Measurements from ENCODE around the gene EIPR1.
"Not testable (repeated sequence)": the region's sequence is repeated elsewhere in the genome, so short reads cannot be mapped to it uniquely, and the experiment has no call there.

The EIPR1 gene

GRCh38 chr2:3379339-3379646 is 1.7 kb upstream of the EIPR1 start:
- Histone ChIP-seq H2BK12ac (ENCODE audit: low read length in 2 of 2) (no peak overlapping the region), H3K4me1 (ENCODE audit: control insufficient read depth, insufficient read depth, low read depth, low read length) (peaks cover 14% of the 10 kb centered on the region), H2BK120ac (ENCODE audit: low read depth, low read length) (peak overlapping the region; percentile 67), H2AFZ (ENCODE audit: low read depth, low read length) (peak overlapping the region; percentile 8), H3K36me3 (ENCODE audit: control insufficient read depth in 1 of 2, insufficient read depth in 2 of 2, low read depth in 1 of 2, low read length in 2 of 2) (peaks cover 6 to 26% of the 10 kb centered on the region in 2 experiments), H2BK5ac (ENCODE audit: low read depth, low read length, poor library complexity, severe bottlenecking) (no peak overlapping the region), H3K27ac (ENCODE audit: low read length, poor library complexity, severe bottlenecking) (peak overlapping the region; percentile 71), H3K23ac (ENCODE audit: low read length in 2 of 2) (no peak overlapping the region), H2BK15ac (ENCODE audit: low read depth, poor library complexity, severe bottlenecking) (no peak overlapping the region), H3K4me3 (ENCODE audit: insufficient read depth in 1 of 2, low read depth in 1 of 2, low read length in 2 of 2) (peak overlapping the region; percentile 90 to 98), H3K9me3 (ENCODE audit: control insufficient read depth, low read length) (no peaks in the 10 kb centered on the region), H3K18ac (ENCODE audit: low read depth in 1 of 2, low read length in 2 of 2) (peak overlapping the region; percentile 31 to 66), H3K9ac (ENCODE audit: low read length) (peak overlapping the region; percentile 99), H3K27me3 (ENCODE audit: control insufficient read depth in 1 of 2, insufficient read depth in 1 of 2, low read length in 2 of 2) (no peaks in the 10 kb centered on the region), H3K14ac (ENCODE audit: low read length in 2 of 2) (no peak overlapping the region), H3K4me2 (ENCODE audit: low read length, poor library complexity, severe bottlenecking) (peak overlapping the region; percentile 77), H3K4ac (ENCODE audit: low read depth in 1 of 2, low read length in 2 of 2) (peak overlapping the region in 1 of 2 experiments; percentile 34), H4K8ac (ENCODE audit: low read length) (peak overlapping the region; percentile 94), H4K91ac (ENCODE audit: low read length) (no peak overlapping the region), H2AK5ac (ENCODE audit: low read length, severe bottlenecking) (no peak overlapping the region), H3K79me1 (replicated peaks; ENCODE audit: low read length, poor library complexity, severe bottlenecking) (peaks cover 15% of the 10 kb centered on the region)
- no peak for DNase-seq
- 3% methylated on average over 8 of the region's 8 CpGs for WGBS

- Histone ChIP-seq H3K36me3 (ENCODE audit: control insufficient read depth in 1 of 2, insufficient read depth in 2 of 2, low read depth in 1 of 2, low read length in 2 of 2) (peaks cover 3 to 14% of the 10 kb centered on the region in 2 experiments), H2AFZ (ENCODE audit: low read depth, low read length) (peak overlapping the region; percentile 97), H3K9ac (ENCODE audit: low read length) (peak overlapping the region; percentile 83), H3K27ac (ENCODE audit: low read length, poor library complexity, severe bottlenecking) (peak overlapping the region; percentile 69), H3K4me3 (ENCODE audit: insufficient read depth in 1 of 2, low read depth in 1 of 2, low read length in 2 of 2) (peak overlapping the region; percentile 98 to 99), H2AK5ac (ENCODE audit: low read length, severe bottlenecking) (peak overlapping the region; percentile 2), H4K91ac (ENCODE audit: low read length) (peak overlapping the region; percentile 98), H3K4me2 (ENCODE audit: low read length, poor library complexity, severe bottlenecking) (peak overlapping the region; percentile 66), H3K27me3 (ENCODE audit: control insufficient read depth in 1 of 2, insufficient read depth in 1 of 2, low read length in 2 of 2) (no peaks in the 10 kb centered on the region), H3K9me3 (ENCODE audit: control insufficient read depth, low read length) (no peaks in the 10 kb centered on the region), H2BK15ac (ENCODE audit: low read depth, poor library complexity, severe bottlenecking) (no peak overlapping the region), H3K4me1 (ENCODE audit: control insufficient read depth, insufficient read depth, low read depth, low read length) (peaks cover 13% of the 10 kb centered on the region), H2BK5ac (ENCODE audit: low read depth, low read length, poor library complexity, severe bottlenecking) (no peak overlapping the region), H3K4ac (ENCODE audit: low read depth in 1 of 2, low read length in 2 of 2) (peak overlapping the region; percentile 73 to 89), H3K23ac (ENCODE audit: low read length in 2 of 2) (peak overlapping the region in 1 of 2 experiments; percentile 52), H3K18ac (ENCODE audit: low read depth in 1 of 2, low read length in 2 of 2) (peak overlapping the region; percentile 95 to 97), H3K14ac (ENCODE audit: low read length in 2 of 2) (peak overlapping the region in 1 of 2 experiments; percentile 92), H3K79me1 (replicated peaks; ENCODE audit: low read length, poor library complexity, severe bottlenecking) (peaks cover 9% of the 10 kb centered on the region), H4K8ac (ENCODE audit: low read length) (peak overlapping the region; percentile 99), H2BK12ac (ENCODE audit: low read length in 2 of 2) (no peak overlapping the region), H2BK120ac (ENCODE audit: low read depth, low read length) (peak overlapping the region; percentile 77)
- DNase-seq: peak; percentile 60
- 0% methylated on average over 7 of the region's 8 CpGs for WGBS
Measured at GRCh38 chr2:3377279-3377611, 373 bp downstream of the EIPR1 start.

DNA sequence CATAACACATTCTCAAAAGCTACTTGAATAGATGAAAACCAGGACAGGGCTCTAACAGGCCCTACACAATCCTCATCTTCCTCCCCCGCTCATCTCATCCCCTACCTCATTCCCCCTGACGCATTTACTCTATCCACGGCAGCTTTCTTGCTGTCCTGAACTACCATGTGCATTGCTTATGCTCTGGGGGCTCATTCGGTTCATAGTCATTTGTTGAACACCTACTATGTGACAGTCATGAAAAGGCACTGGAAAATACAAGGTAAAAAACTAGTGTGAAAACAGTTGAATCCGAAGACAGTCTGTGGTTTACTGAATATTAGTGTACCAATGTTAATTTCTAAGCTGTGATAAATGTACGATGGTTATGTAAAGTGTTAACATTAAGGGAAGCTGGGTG is 797 bp downstream of the EIPR1 start:
- H2BK5ac ChIP-seq (ENCODE audit: low read depth, low read length, poor library complexity, severe bottlenecking): no peak overlapping the region
- peaks cover 13% of the 10 kb centered on the region for H3K4me1 ChIP-seq (ENCODE audit: control insufficient read depth, insufficient read depth, low read depth, low read length)
- no peaks in the 10 kb centered on the region for H3K27me3 ChIP-seq (ENCODE audit: control insufficient read depth in 1 of 2, insufficient read depth in 1 of 2, low read length in 2 of 2)
- no peak overlapping the region for H3K14ac ChIP-seq (ENCODE audit: low read length in 2 of 2)
- peaks cover 8% of the 10 kb centered on the region for H3K79me1 ChIP-seq (replicated peaks; ENCODE audit: low read length, poor library complexity, severe bottlenecking)
- WGBS: 84% methylated on average over 5 of the region's 6 CpGs
- no peak overlapping the region for H3K23ac ChIP-seq (ENCODE audit: low read length in 2 of 2)
- no peak overlapping the region for H3K27ac ChIP-seq (ENCODE audit: low read length, poor library complexity, severe bottlenecking)
- H3K18ac ChIP-seq (ENCODE audit: low read depth in 1 of 2, low read length in 2 of 2): no peak overlapping the region
- no peak overlapping the region for H2AFZ ChIP-seq (ENCODE audit: low read depth, low read length)
- H3K9me3 ChIP-seq (ENCODE audit: control insufficient read depth, low read length): no peaks in the 10 kb centered on the region
- H4K8ac ChIP-seq (ENCODE audit: low read length): no peak overlapping the region
- no peak overlapping the region for H4K91ac ChIP-seq (ENCODE audit: low read length)
- H3K4me3 ChIP-seq (ENCODE audit: insufficient read depth in 1 of 2, low read depth in 1 of 2, low read length in 2 of 2): peak overlapping the region in 1 of 2 experiments; percentile 98
- H2AK5ac ChIP-seq (ENCODE audit: low read length, severe bottlenecking): peak overlapping the region; percentile 25
- H3K4ac ChIP-seq (ENCODE audit: low read depth in 1 of 2, low read length in 2 of 2): no peak overlapping the region
- H2BK15ac ChIP-seq (ENCODE audit: low read depth, poor library complexity, severe bottlenecking): no peak overlapping the region
- H3K9ac ChIP-seq (ENCODE audit: low read length): peak overlapping the region; percentile 83
- H3K36me3 ChIP-seq (ENCODE audit: control insufficient read depth in 1 of 2, insufficient read depth in 2 of 2, low read depth in 1 of 2, low read length in 2 of 2): peaks cover 3 to 13% of the 10 kb centered on the region in 2 experiments
- no peak overlapping the region for H2BK120ac ChIP-seq (ENCODE audit: low read depth, low read length)
- DNase-seq: no peak
- H2BK12ac ChIP-seq (ENCODE audit: low read length in 2 of 2): no peak overlapping the region
- H3K4me2 ChIP-seq (ENCODE audit: low read length, poor library complexity, severe bottlenecking): peak overlapping the region; percentile 24

DNA sequence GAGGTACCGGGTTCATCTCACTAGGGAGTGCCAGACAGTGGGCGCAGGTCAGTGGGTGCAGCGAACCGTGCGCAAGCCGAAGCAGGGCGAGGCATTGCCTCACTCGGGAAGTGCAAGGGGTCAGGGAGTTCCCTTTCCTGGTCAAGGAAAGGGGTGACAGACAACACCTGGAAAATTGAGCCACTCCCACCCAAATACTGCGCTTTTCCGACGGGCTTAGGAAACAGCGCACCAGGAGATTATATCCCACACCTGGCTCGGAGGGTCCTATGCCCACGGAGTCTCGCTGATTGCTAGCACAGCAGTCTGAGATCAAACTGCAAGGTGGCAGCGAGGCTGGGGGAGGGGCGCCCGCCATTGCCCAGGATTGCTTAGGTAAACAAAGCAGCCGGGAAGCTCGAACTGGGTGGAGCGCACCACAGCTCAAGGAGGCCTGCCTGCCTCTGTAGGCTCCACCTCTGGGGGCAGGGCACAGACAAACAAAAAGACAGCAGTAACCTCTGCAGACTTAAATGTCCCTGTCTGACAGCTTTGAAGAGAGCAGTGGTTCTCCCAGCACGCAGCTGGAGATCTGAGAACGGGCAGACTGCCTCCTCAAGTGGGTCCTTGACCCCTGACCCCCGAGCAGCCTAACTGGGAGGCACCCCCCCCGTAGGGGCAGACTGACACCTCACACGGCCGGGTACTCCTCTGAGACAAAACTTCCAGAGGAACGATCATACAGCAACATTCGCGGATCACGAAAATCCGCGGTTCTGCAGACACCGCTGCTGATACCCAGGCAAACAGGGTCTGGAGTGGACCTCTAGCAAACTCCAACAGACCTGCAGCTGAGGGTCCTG is 8.1 kb downstream of the EIPR1 start:
- H3K23ac ChIP-seq (ENCODE audit: low read length in 2 of 2); H4K91ac ChIP-seq (ENCODE audit: low read length); H3K36me3 ChIP-seq (ENCODE audit: control insufficient read depth in 1 of 2, insufficient read depth in 2 of 2, low read depth in 1 of 2, low read length in 2 of 2); H2BK12ac ChIP-seq (ENCODE audit: low read length in 2 of 2); DNase-seq; H2BK5ac ChIP-seq (ENCODE audit: low read depth, low read length, poor library complexity, severe bottlenecking); H2BK15ac ChIP-seq (ENCODE audit: low read depth, poor library complexity, severe bottlenecking); H2BK120ac ChIP-seq (ENCODE audit: low read depth, low read length); H3K18ac ChIP-seq (ENCODE audit: low read depth in 1 of 2, low read length in 2 of 2); H3K27me3 ChIP-seq (ENCODE audit: control insufficient read depth in 1 of 2, insufficient read depth in 1 of 2, low read length in 2 of 2); H3K4me3 ChIP-seq (ENCODE audit: insufficient read depth in 1 of 2, low read depth in 1 of 2, low read length in 2 of 2); H3K14ac ChIP-seq (ENCODE audit: low read length in 2 of 2); H3K4me1 ChIP-seq (ENCODE audit: control insufficient read depth, insufficient read depth, low read depth, low read length); H3K4me2 ChIP-seq (ENCODE audit: low read length, poor library complexity, severe bottlenecking); H3K9me3 ChIP-seq (ENCODE audit: control insufficient read depth, low read length); H3K9ac ChIP-seq (ENCODE audit: low read length); H2AFZ ChIP-seq (ENCODE audit: low read depth, low read length); H2AK5ac ChIP-seq (ENCODE audit: low read length, severe bottlenecking); H4K8ac ChIP-seq (ENCODE audit: low read length); H3K27ac ChIP-seq (ENCODE audit: low read length, poor library complexity, severe bottlenecking); H3K4ac ChIP-seq (ENCODE audit: low read depth in 1 of 2, low read length in 2 of 2): not testable (repeated sequence)
- WGBS: 88% methylated on average over 21 of the region's 34 CpGs
- peaks cover 11% of the 10 kb centered on the region for H3K79me1 ChIP-seq (replicated peaks; ENCODE audit: low read length, poor library complexity, severe bottlenecking)
